ENCODE measurements around the gene TBX6. TPM values are rescaled to one million over a fixed set of nuclear protein-coding genes. Genes with fewer than 3 reads are reported as not detected.

TBX6 gene
- total and polyA plus RNA-seq, 2 donors (not counting 3 experiments of a cell fraction or from before 2014, with no cell fraction given), result 0.40 to 0.60 TPM

DNA sequence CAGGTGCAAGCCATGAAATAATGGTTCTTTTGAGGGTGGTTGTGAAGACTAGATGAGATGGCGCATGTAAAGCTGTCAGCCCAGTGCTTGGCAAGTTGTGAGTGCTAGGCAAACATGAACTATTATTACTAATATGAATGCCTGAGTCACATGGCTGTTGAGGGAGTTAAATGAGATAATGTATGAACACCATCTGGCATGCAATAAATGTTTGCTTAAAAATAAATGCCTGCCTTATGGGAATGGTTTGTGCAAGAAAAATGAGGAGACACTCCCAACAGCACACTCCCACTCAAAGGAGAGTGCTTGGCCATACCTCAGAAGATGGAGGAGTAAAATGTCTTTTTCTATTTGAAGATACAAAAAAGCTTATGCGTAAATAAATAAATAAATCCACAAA, 27.7 kb upstream of the TBX6 start:
- Histone ChIP-seq H3K9me3 (replicated peaks; ENCODE audit: control insufficient read depth, insufficient read depth, low read length) (no peaks in the 10 kb centered on the region), H3K4me1 (ENCODE audit: control insufficient read depth, extremely low read depth, insufficient read depth, low read length) (peaks cover 14% of the 10 kb centered on the region), H3K79me2 (ENCODE audit: control insufficient read depth, insufficient read depth, low read length) (peaks cover 5% of the 10 kb centered on the region), H3K27me3 (ENCODE audit: control insufficient read depth in 2 of 2, insufficient read depth in 2 of 2, low read length in 2 of 2) (no peaks in the 10 kb centered on the region), H3K36me3 (ENCODE audit: control insufficient read depth in 2 of 2, extremely low read depth in 1 of 2, insufficient read depth in 2 of 2, low read length in 2 of 2) (peaks cover 16 to 33% of the 10 kb centered on the region in 2 experiments), H3K9ac (replicated peaks; ENCODE audit: extremely low read depth, insufficient read depth, low read length) (no peak overlapping the region), H4K20me1 (replicated peaks; ENCODE audit: control insufficient read depth, extremely low read depth, insufficient read depth, low read length) (no peaks in the 10 kb centered on the region), H3K4me2 (ENCODE audit: insufficient read depth, low read length) (no peak overlapping the region), H3K27ac (ENCODE audit: insufficient read depth, low read depth, low read length) (no peak overlapping the region), H3K9me1 (replicated peaks; ENCODE audit: control insufficient read depth, extremely low read depth, insufficient read depth, low read length) (no peaks in the 10 kb centered on the region), H2AFZ (ENCODE audit: low read depth, low read length) (no peak overlapping the region), H3K4me3 (replicated peaks in 1 of 3; ENCODE audit: insufficient read depth in 1 of 3, low read depth in 1 of 3, low read length in 3 of 3) (no peak overlapping the region)
- TF ChIP-seq, protein P1, sequence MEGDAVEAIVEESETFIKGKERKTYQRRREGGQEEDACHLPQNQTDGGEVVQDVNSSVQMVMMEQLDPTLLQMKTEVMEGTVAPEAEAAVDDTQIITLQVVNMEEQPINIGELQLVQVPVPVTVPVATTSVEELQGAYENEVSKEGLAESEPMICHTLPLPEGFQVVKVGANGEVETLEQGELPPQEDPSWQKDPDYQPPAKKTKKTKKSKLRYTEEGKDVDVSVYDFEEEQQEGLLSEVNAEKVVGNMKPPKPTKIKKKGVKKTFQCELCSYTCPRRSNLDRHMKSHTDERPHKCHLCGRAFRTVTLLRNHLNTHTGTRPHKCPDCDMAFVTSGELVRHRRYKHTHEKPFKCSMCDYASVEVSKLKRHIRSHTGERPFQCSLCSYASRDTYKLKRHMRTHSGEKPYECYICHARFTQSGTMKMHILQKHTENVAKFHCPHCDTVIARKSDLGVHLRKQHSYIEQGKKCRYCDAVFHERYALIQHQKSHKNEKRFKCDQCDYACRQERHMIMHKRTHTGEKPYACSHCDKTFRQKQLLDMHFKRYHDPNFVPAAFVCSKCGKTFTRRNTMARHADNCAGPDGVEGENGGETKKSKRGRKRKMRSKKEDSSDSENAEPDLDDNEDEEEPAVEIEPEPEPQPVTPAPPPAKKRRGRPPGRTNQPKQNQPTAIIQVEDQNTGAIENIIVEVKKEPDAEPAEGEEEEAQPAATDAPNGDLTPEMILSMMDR (IDR thresholded peaks at IDR 0.05; ENCODE audit: extremely low read depth in 1 of 2, insufficient read depth in 1 of 2, low read depth in 1 of 2, low read length in 2 of 2), result no peak
- POLR2A ChIA-PET, result interaction anchor here (1.3 kb wide), 1 partner anchor 27 kb away, joined by 4 read pairs; the partner anchor contains the start of gene TBX6
- TSS peak; percentile 1 for BruUV-seq (replicated peaks)
- CTCF ChIA-PET, result interaction anchor here (1.0 kb wide), 1 partner anchor 27 kb away, joined by 5 read pairs; no protein-coding TSS in a partner anchor
- DNase-seq (ENCODE audit: low read depth, low spot score) (no peak), FAIRE-seq (no peak)
- dilution Hi-C loops (cut with MboI; ENCODE audit: extremely low pct_ligation_motif_present, low sequenced_read_pairs), result no loop called here
- intact Hi-C loops (cut with micrococcal nuclease), result no loop called here

- H2AFZ ChIP-seq (ENCODE audit: low read depth, low read length), result no peak overlapping the region
- DNase-seq (ENCODE audit: low read depth, low spot score), result no peak
- ChIA-PET CTCF (interaction anchor here (1.6 kb wide), 1 partner anchor 14 kb away, joined by 5 read pairs; no protein-coding TSS in a partner anchor), POLR2A (no interaction called here)
- no peak for FAIRE-seq
- no TSS peak for BruUV-seq (replicated peaks)
- intact Hi-C loops (cut with micrococcal nuclease) (no loop called here), dilution Hi-C loops (cut with MboI; ENCODE audit: extremely low pct_ligation_motif_present, low sequenced_read_pairs) (no loop called here)
- H3K27ac ChIP-seq (ENCODE audit: insufficient read depth, low read depth, low read length), result no peak overlapping the region
- H3K4me2 ChIP-seq (ENCODE audit: insufficient read depth, low read length), result no peak overlapping the region
- peaks cover 16 to 39% of the 10 kb centered on the region in 2 experiments for H3K36me3 ChIP-seq (ENCODE audit: control insufficient read depth in 2 of 2, extremely low read depth in 1 of 2, insufficient read depth in 2 of 2, low read length in 2 of 2)
- no peaks in the 10 kb centered on the region for H3K27me3 ChIP-seq (ENCODE audit: control insufficient read depth in 2 of 2, insufficient read depth in 2 of 2, low read length in 2 of 2)
- H3K79me2 ChIP-seq (ENCODE audit: control insufficient read depth, insufficient read depth, low read length), result peaks cover 5% of the 10 kb centered on the region
- no peaks in the 10 kb centered on the region for H3K9me1 ChIP-seq (replicated peaks; ENCODE audit: control insufficient read depth, extremely low read depth, insufficient read depth, low read length)
- H4K20me1 ChIP-seq (replicated peaks; ENCODE audit: control insufficient read depth, extremely low read depth, insufficient read depth, low read length), result no peaks in the 10 kb centered on the region
- H3K9ac ChIP-seq (replicated peaks; ENCODE audit: extremely low read depth, insufficient read depth, low read length), result no peak overlapping the region
- TF ChIP-seq MAX (IDR thresholded peaks at IDR 0.05; ENCODE audit: insufficient read depth, insufficient read length), result no peak
- H3K4me1 ChIP-seq (ENCODE audit: control insufficient read depth, extremely low read depth, insufficient read depth, low read length), result peaks cover 14% of the 10 kb centered on the region
- H3K4me3 ChIP-seq (replicated peaks in 1 of 3; ENCODE audit: insufficient read depth in 1 of 3, low read depth in 1 of 3, low read length in 3 of 3), result no peak overlapping the region
- H3K9me3 ChIP-seq (replicated peaks; ENCODE audit: control insufficient read depth, insufficient read depth, low read length), result no peaks in the 10 kb centered on the region
Measured at GRCh38 chr16:30117768-30118167, 26.0 kb upstream of the TBX6 start.
